ENCODE data around the gene NEDD9.

NEDD9 gene

DNA sequence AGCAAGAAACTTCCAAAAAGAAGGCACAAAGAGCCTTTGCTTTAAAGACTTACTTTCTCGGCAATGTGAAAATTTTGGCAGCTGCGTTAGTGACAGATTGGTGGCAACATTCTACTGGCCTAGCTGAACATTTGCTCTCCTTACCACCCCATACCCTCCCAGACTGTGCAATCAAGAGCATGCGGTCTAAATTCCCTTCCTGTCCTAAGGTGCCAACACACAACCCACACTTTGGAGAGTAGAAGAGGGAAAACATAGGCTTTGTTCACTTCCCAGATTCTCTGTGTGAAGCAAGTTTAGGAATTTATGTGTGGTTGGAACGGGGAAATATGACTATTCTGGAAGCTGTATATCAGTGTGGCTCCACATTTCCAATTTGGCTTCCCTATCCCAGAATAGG, 29.8 kb upstream of the NEDD9 start:
- no peak overlapping the region for H3K4me3 ChIP-seq (ENCODE audit: low read depth, low read length)

DNA sequence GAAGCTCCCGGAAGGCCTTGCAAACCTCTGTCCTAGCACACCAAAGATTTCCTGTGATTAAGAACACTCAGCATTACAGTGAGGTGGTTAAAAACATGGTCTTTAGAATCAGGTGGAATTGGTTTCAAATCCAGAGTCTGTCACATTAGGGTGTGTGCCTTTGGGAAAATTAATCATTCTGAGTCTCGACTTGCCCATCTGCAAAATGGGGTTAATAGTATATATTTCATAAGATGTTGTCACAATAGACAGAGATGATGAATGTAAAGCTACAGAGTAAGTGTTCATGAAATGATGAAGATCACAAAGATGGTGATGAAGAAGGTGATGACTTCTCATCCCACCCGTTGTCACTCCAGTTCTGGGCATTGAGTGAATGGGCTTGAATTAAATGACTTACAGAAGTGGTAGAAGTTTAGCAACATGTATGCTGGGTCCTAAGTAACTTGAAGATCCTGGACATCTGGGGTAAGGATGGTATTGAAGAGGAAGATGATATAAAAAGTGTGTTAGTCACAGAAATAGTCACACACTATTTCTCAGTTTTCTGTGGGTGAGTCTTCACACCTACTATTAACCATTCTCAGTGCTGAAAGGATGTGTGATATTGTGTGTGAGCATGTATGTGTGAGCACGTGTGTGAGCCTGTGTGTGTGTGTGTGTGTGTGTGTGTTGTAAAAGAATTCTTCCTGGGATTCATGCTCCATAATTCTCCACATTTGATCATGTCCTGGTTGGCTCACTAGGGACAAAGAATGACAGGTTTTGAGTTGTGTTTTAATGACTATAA, 28.0 kb upstream of the NEDD9 start:
- H3K4me3 ChIP-seq (ENCODE audit: low read depth, low read length) = no peak overlapping the region

DNA sequence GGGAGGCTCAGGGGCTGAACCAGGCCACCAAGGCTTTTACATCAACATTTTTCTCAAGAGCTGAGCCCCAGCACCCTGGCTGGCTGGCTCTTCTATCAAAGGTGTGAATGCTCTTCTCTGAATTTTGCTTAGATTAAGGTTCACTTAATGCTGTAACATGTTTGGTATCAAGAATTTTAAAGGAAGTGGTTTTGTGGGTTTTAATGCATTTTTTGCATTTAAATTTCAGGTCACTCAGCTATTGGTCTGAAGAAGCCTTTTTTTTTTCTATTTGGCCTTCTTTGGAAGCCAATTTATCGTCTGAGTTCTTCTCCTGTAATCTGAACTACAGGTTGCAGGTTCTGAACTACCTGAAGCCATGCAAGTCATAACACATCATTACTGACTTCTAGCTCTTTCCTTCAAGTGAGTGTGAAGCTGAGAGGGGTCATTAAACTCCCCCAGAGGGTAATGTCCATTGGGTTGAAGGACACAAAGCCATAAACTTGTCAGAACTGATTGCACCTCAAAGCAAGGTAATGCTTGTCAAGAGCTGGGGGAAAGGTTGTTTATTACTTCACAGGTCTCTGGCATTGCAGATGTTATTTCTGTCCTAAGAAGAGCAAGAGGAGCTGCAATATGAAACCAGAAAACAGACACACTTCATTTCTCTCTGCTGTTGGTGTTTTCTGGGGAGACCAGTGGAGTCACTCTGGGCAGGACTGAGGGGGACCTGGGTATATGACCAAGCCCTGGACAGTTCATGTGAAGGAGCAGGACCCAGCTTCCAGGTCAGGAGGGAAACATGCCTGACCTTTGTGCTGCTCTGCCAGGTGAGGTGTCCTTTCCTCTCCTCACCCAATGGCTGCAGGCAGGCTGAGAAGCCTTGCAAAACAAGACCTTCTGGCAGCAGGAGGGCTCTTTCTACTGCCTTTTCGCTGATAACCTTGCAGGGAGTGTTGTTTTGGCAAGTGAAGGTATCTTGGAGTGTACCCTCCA, 26.1 kb upstream of the NEDD9 start:
- no peak overlapping the region for H3K4me3 ChIP-seq (ENCODE audit: low read depth, low read length)

DNA sequence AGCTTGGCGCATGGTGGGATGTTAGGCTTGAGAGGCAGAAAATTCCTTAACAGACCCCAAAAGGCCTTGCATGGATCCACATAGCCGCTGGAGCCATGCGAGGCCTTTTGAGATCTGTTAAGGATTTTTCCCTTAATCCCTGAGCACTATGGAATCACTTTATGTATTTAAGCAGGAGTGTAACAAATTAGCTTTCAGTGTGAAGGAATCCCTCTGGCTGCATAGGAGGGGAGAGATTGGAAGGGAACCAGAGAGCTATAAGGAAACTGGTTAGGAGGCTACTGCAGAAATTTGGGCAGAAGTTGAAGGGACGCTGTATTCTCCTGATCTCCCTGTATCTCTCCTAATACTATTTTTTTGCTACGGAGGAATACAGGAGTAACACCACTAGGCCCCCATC, 23.1 kb upstream of the NEDD9 start:
- H3K4me3 ChIP-seq (ENCODE audit: low read depth, low read length) = no peak overlapping the region

DNA sequence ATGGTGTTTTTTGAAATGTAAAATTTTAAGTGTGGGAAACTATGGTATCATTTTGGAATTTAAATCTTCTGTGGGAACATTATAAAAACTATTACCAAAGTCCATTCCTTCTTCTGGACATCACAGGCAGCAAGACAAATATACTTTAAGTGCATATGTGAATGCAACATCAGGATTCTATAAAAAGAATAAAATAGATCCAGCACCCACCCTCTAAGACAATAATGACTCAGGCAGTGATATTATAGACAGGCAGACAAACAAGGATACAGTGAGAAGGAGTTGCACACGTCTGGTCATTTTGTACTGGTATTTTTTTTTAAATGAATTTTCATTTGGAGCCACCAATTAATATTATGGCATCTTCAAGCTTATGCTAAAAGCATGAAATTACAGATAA, 21.1 kb upstream of the NEDD9 start:
- H3K4me3 ChIP-seq (ENCODE audit: low read depth, low read length) = no peak overlapping the region

DNA sequence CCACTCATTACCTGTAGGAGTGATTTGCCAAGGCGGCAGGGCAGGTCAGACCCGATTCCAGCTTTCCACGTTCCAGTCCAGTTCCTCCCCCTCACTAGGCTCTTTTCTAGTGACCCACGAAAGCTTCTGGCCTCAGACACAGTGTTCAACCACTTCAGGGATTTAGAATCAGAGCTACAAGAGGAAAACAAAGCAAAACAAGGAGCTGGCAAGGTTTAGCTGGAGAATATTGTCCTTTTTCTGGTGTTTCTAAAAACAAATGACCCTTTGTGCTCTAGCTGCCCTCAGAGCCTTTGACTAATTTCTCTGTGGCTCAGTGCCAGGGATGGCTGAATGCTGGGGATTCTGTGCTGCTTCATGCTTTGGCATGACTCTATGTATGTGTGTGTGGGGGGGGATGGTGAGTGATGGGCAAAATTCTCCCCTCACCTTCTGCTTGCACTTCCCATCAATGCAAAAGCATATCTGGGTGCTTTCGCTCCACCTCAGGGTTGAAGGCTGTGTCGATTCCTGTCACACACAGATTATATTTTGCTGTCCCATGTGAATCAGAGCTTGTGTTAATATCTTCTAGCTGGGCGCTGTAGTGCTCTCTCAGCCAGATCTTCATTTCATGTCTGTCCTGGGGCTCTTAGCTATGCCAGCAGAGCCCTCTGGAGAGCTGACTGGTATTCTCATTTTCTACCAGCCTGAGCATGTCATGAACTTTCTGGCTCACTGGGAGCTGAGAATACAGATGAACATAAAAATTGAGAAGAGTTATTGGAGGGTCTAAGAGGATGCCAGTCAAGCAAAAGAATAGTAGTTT, 19.3 kb upstream of the NEDD9 start:
- H3K4me3 ChIP-seq (ENCODE audit: low read depth, low read length) = no peak overlapping the region

DNA sequence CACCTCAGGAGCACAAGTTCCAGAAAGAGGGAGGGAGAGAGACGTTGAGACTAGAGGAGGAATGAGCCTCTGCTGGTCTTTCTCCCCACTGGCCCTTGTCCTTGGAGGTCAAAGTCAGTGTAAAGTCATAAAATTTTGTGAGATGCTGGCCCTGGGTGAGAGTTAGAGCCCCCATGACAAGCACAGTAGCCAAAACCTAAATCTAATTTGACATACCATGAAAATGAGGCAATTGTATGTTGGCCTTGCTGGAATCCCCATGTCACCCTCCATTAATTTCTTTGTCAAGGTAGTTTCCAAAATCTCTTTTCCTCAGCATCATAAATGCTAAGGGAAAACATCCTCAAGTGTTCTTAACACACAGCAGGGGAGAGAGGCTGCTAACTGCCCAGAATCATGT, 17.6 kb upstream of the NEDD9 start:
- no peak overlapping the region for H3K4me3 ChIP-seq (ENCODE audit: low read depth, low read length)

DNA sequence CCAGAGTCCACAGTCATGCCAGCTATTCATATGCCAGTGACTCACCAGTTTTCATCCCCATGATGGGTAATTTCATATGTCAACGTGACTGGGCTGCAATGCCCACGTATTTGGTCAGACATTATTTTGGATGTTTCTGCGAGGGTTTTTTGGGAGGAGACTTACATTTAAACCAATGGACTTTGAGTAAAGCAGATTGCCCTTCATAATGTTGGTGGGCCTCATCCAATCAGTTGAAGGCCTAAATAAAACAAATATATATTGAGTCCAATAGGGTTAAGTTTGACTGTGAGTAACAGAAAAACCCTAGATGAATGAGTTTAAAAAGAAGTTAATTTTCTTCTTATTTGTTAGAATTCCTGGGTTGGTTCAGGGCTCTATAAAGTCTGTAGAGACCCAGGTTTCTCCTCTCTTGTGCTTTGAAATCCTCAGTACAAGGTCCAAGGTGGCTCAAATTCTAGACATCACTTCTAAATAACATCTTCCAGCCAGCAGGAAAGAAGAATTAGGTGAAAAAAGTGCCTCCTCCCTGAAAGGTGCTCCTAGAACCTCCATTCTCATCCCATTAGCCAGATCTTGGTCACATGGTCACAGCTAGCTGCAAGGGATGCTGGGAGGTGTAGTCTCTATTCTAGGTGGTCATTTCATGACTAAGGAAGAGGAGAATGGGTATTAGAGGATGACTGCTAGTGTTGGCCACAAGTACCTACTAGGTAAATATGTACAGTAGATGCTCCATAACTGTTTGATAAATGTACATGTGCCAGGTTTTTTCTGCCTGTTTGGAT, 16.7 kb upstream of the NEDD9 start:
- no peak overlapping the region for H3K4me3 ChIP-seq (ENCODE audit: low read depth, low read length)

DNA sequence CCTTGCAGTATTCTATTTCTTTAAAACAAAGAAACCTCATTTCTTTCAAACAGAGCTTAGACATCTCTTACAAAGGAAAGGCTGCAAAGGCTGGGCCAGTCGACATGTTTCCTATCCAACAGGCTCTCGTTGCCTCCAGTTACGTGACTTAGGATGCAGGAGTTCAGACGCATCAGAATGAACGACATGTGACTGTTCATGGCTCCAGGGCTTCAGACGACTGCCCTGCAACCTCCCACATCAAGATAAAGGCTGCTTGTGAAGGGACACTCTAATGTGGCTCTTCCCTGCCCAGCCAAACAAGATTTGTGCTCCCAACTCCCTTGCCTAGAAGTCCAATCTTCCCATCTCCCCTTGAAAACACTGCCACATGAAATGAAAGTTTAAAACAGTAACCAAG, 14.3 kb upstream of the NEDD9 start:
- H3K4me3 ChIP-seq (ENCODE audit: low read depth, low read length) = no peak overlapping the region

DNA sequence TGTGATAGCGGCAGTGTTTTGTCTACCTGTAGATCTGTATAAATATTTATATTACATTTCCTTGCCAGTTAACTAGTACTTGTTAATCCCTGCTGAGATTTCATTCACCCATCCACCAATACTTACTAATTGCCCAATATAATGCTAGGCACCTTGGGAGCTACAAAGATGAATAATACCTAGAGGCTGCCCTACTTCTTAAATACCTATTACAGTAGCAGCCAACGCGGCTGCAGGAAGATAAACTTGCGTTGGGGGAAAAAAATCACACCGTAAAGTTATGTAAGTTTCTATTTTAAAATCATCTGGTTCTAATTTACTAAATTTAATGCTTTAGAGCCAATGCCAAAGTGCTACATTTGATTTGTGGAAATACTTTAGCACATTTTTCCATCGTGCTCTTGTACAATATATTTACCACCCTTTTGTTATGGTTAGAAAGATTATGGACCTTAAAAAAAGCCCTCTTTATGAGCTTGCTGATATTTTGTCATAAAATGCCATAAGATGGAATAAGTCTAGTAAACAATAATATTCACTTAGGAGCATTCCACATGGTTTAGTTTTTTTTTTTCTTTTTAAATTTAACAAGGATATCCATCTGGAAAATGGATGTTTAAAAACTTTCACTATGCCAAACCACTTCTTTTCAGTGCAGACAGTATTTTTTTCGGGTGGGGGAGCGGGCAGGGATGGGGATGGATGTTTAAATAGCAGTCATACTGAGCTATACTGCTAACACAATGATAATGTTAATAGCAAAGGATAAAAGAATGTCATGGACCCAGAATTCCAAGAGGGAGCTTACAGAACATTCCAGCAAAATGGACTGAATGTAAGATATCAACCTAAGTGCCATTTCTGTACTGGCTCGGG, 13.2 kb upstream of the NEDD9 start:
- H3K4me3 ChIP-seq (ENCODE audit: low read depth, low read length) = no peak overlapping the region

DNA sequence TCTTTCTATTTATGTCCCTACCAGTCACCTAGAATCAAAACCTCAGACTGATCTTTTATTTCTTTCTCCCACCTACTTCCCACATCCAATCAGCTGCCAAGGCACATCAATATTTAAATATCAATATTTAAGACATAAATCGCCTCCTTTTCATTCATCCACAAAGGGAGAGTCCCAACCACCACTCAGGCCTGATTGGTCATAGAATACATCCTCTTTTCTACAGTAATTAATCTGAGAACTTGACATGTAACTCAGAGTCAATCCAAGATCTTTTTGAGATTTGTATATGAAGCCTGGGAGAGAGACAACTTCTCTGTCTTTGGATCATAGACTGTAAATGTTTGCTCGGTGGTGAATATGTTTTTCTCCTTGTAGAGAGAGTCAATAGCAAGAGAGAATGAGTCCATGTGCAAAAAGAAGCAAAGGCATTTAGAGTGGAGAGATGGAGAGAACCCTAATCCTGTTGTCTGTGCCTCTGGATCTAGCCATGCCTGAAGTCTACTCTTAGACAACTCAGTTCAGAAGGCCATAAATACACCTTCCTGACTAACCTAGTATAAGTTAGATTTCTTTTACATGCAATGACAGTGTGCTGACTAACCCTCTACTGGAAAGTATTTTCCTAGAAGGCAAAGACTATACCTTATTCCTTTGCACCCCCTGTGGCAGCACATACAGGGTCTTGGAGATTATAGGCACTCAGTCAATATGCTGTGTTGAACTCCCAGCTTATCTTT, 12.1 kb upstream of the NEDD9 start:
- no peak overlapping the region for H3K4me3 ChIP-seq (ENCODE audit: low read depth, low read length)

DNA sequence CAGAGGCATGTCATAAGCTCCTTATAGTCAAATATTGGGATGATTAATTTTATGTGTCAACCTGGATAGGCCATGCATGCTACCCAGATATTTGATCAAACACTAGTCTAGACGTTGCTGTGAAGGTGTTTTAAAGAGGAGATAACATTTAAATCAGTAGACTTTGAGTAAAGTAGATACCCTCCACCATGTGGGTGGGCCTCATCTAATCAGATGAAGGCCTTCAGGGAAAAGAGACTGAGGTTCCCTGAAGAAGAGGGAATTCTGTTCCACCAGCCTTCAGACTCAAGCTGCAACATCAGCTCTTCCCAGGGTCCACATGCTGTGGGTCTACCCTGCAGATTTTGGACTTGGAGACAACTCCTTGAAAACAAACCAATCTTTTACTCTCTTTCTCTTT, 11.4 kb upstream of the NEDD9 start:
- H3K4me3 ChIP-seq (ENCODE audit: low read depth, low read length) = no peak overlapping the region

DNA sequence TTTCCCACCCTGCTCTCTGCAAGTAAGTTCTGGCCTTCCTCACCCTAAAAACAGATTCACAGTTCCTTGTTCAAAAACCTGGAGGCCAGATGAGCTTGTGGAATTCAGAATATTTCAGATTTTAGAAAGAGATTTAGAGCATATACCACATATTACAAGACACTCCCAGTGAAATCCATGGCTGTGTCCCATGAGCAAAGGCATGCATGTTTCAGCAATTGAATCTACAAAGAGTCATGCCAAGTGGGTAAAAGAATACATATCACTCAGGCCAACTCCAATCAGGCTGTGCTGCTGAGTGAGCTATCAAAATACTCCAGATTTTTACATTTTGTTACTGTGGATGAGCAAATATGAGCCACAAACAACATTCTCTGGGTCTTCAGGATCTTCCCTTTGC, 10.2 kb upstream of the NEDD9 start:
- no peak overlapping the region for H3K4me3 ChIP-seq (ENCODE audit: low read depth, low read length)

DNA sequence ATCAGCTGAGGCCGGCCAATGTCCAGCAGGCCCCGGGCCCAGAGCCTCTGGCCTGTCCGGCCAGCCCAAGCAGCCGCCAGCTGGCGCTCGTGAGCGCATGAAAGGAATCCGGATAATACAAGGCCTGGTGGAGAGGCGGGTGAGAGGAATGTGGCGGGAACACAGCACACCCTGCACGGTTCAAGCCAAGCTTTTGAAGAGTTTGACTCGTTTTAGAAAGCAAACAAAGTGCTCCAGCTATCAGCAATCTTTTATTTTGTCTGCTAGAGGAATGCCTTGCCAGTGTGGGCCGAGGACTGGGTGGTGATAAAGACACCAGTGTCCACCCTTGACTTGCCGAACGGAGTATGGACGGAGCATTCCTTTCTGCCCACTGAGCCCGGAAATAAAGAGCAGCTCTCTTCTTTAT, 9.3 kb upstream of the NEDD9 start:
- H3K4me3 ChIP-seq (ENCODE audit: low read depth, low read length) = no peak overlapping the region

DNA sequence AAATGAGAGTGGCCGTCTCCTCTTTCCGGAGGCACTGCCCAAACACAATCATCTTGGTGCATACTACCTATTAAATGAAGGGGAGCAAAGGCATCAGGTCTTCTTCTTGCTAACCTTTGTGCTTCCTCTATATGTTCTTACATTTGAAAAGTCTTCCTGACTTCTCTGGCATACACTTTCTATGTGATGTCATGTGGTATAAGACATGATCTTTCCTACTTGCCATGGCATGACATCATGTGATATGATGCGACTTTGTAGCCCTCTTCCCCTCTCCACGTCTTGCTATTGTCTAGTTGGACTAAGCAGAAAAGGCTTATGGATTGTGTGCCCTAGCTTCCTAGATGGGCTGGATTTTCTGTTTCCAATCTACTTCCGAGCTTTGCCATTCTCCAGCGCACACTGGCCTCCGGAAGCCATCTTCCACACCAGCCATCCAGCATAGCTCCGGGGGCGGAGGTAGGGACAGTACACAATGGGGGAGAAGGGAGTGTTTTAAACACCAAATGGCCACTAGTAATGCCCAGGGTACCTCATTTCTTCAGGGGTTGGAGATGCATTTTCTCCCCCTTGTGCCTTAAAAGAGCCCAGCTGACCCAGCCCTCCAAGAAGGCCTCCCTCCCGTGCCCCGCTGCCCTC, 8.8 kb upstream of the NEDD9 start:
- H3K4me3 ChIP-seq (ENCODE audit: low read depth, low read length) = no peak overlapping the region

DNA sequence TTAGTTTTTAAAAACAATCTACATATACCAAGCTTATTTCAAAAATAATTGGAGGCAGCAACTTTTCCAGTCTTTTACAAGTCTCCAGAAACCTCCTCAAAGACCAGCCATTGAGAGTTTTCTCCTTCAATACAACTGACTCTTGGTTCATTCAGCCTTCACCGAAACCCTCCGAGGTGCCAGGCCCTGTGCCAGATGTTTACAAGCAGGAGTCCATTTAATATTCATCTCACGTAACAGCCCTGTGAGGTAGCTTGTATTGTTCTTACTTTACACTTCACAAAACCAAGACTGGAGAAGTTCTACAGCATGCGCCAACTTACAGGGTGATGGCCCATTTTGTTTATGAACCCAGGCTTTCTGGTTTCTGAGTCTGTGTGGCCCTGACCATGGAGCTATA, 5.5 kb upstream of the NEDD9 start:
- no peak overlapping the region for H3K4me3 ChIP-seq (ENCODE audit: low read depth, low read length)

DNA sequence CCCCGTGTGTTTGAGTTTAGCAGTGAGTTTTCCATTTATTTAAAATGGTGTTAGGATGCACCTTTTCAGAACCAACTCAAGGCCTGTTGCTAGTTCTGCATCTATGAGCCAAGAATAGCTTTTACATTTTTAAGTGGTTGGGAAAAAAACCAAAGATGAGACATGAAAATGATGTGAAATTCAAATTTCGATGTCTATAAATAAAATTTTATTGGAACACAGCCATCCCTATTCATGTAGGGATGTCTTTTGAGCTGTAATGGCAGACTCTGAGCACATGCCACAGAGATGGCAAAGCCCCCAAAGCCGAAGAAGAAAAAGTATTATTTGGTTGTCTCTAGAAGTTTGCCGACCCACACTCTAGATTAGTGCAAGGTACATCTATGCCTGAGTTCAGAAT, 5.0 kb upstream of the NEDD9 start:
- no peak overlapping the region for H3K4me3 ChIP-seq (ENCODE audit: low read depth, low read length)

DNA sequence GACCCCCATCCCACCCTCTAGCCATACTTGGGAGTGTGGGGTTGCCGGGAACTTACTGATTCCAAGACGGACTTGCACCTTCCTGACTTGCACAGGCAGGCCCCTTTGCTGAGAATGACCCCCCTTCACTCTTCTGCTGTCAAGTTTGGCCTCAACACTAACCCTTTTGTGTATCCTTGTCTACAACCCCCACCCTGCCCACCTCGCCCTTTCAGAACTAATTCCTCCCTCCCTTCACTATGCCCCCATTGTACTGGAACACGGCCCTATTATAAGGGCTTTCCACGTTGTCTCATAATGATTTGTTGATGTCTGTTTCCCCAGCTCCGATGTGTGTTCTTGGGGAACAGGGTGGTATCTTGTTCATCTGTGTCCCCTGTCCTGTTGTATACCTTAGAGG, 4.4 kb upstream of the NEDD9 start:
- H3K4me3 ChIP-seq (ENCODE audit: low read depth, low read length) = no peak overlapping the region

Data from iPS-11a (cell line).